Panc1 (cell line): ENCODE results near the gene CAD. TPM values are rescaled to one million over a fixed set of nuclear protein-coding genes. Genes with fewer than 3 reads are reported as not detected.
A peak's percentile ranks its signal among the peaks of the same experiment; 100 is the strongest.

ENCODE experiments used
- ATAC-seq: fragments of 200-7000 bp; cut with Tn5 transposase; 2 replicates; pipeline ENCODE4 v1.9.1; 2020; ENCODE audit warnings: mild to moderate bottlenecking, moderate library complexity
- BruUV-seq: library from RNA; stranded (reverse); fragments of 400-500 nt; replicated peaks from 2 replicates; lab custom pipeline; 2021; lab: Mats Ljungman, UMichigan
- CTCF ChIA-PET: fragments of 300-600 bp; sonication (Branson Sonifier 250); formaldehyde crosslinking; loops from one replicate; lab custom pipeline; 2022; ENCODE audit warnings: antibody characterized with exemption; lab: Charles Lee
- POLR2A ChIA-PET: fragments of 300-600 bp; sonication (Branson Sonifier 250); formaldehyde crosslinking; loops from one replicate; lab custom pipeline; 2022; ENCODE audit warnings: antibody characterized with exemption; lab: Charles Lee
- DNase-seq: peaks from one replicate; pipeline ENCODE4 v3.0.0-alpha.2; 2010; ENCODE audit warnings: low read depth, low spot score
- H3K27ac ChIP-seq: 2 replicates; pipeline ENCODE4 v1.5.1; 2011; ENCODE audit warnings: mild to moderate bottlenecking, low read length, inconsistent platforms
- H3K27me3 ChIP-seq: fragments of 200-500 bp; sonication (Bioruptor generic); 2 replicates; pipeline ENCODE4 v1.6.0; 2014; ENCODE audit warnings: low read length, inconsistent platforms; ENCODE audit not compliant: control insufficient read depth, insufficient read depth
- H3K36me3 ChIP-seq: fragments of 200-500 bp; sonication (Bioruptor generic); 2 replicates; pipeline ENCODE4 v1.5.1; 2014; ENCODE audit warnings: inconsistent platforms, mild to moderate bottlenecking, low read length, moderate library complexity; ENCODE audit not compliant: control insufficient read depth, insufficient read depth
- H3K4me1 ChIP-seq: 2 replicates; pipeline ENCODE4 v1.5.1; 2011; ENCODE audit warnings: inconsistent platforms, mild to moderate bottlenecking, low read length, moderate library complexity; ENCODE audit not compliant: control insufficient read depth, insufficient read depth
- H3K4me3 ChIP-seq, 2 experiments: 2 replicates each; pipeline ENCODE4 v1.5.1; 2011 to 2012; ENCODE audit warnings: low read depth in 2 of 2, low read length in 2 of 2, mild to moderate bottlenecking in 2 of 2, inconsistent platforms in 1 of 2, moderate library complexity in 1 of 2
- H3K9me3 ChIP-seq: fragments of 200-500 bp; sonication (Bioruptor generic); 2 replicates; pipeline ENCODE4 v1.5.1; 2014; ENCODE audit warnings: low read depth, mild to moderate bottlenecking, inconsistent platforms, low read length, moderate library complexity; ENCODE audit not compliant: control insufficient read depth, insufficient read depth
- CTCF ChIP-seq: fragments of 450-650 bp; IDR thresholded peaks from 2 replicates; pipeline ENCODE4 v1.5.1; 2017; ENCODE audit warnings: mild to moderate bottlenecking
- POLR2AphosphoS5 ChIP-seq: IDR thresholded peaks from 2 replicates; pipeline ENCODE4 v1.6.1; 2012; ENCODE audit warnings: mild to moderate bottlenecking, low read depth, low read length, moderate library complexity
- SIN3A ChIP-seq: IDR thresholded peaks from 2 replicates; pipeline ENCODE4 v1.6.1; 2012; ENCODE audit warnings: low read depth, mild to moderate bottlenecking, low read length, moderate library complexity, borderline replicate concordance; ENCODE audit not compliant: insufficient read depth
- TCF7L2 ChIP-seq: IDR thresholded peaks from 2 replicates; pipeline ENCODE4 v1.6.1; 2011; ENCODE audit warnings: mild to moderate bottlenecking, low read depth, low read length, inconsistent platforms
- in situ Hi-C: cut with HindIII; loops from 2 replicates; pipeline ENCODE4 v1.10.0; 2016; ENCODE audit warnings: low sequenced_read_pairs, low pct_unique_long_range_greater_than_20kb
- intact Hi-C: fragments of 100-400 bp; cut with micrococcal nuclease; formaldehyde crosslinking; loops from one replicate; pipeline ENCODE4 v1.10.0; 2022; ENCODE audit not compliant: unreplicated experiment
- total RNA-seq: library from RNA; stranded (reverse); gene quantifications from one replicate; pipeline ENCODE4 v1.2.1, GENCODE V29; 2021; ENCODE audit not compliant: unreplicated experiment
- TF ChIP-seq, protein P1 (sequence below), 2 experiments: IDR thresholded peaks; 2 replicates each; pipeline ENCODE4 v1.6.1; 2011 to 2012; ENCODE audit warnings: low read depth in 2 of 2, control low read depth in 1 of 2, low read length in 1 of 2, mild to moderate bottlenecking in 1 of 2, moderate library complexity in 1 of 2; ENCODE audit not compliant: insufficient read depth in 1 of 2

The CAD gene
- total RNA-seq, 1 experiment from 2014 or later, result 76.7 TPM

DNA sequence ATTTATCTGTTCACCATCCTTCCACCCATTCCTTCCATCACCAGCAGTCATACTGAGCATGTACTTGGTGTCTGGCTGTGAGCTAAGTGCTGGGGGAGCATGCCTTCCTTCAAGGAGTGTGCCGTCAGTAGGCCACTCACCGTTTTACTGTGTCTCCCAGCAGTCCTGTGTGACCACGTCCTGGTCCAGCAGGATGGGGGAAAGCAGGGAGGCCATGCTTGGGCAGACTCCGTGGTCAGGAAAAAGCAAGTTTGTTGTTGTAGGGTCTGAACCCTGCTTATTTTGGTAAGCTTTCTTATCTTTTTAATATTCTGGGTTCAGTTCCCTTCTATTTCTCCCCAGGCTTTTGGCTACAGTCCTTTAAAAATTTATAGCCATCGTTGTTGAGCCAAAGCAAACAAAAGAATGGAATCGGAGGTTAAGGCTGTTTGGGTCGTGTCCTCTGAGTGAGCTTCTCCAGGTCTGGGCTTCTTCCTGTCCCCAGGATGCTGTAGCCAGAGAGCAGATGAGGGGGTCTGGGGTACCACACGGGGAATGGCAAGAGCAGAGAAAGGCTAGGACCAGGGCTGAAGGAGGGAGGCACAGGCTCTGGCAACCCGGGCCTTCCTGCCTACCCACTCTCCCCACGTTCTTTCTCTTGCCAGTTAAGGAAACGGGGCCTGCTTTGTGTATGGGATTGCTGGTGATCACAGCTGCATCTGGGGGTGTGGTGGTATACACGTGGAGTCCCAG lies 32.2 kb downstream of the CAD start:
- in situ Hi-C loops (no loop called here), intact Hi-C loops (no loop called here)
- no peaks in the 10 kb centered on the region for H3K27me3 ChIP-seq
- DNase-seq (no peak), ATAC-seq (peak; percentile 49)
- BruUV-seq, result no TSS peak
- ChIA-PET CTCF (interaction anchor here (0.8 to 1.2 kb wide), 2 partner anchors 31 to 54 kb away, joined by 4 to 5 read pairs; no protein-coding TSS in a partner anchor), POLR2A (interaction anchor here (0.7 kb wide), 2 partner anchors 9 to 28 kb away, joined by 3 to 4 read pairs; no protein-coding TSS in a partner anchor)
- H3K4me1 ChIP-seq, result peaks cover 6% of the 10 kb centered on the region
- H3K36me3 ChIP-seq, result no peaks in the 10 kb centered on the region; the same call in 1 of the 2 replicates
- TF ChIP-seq, protein P1, sequence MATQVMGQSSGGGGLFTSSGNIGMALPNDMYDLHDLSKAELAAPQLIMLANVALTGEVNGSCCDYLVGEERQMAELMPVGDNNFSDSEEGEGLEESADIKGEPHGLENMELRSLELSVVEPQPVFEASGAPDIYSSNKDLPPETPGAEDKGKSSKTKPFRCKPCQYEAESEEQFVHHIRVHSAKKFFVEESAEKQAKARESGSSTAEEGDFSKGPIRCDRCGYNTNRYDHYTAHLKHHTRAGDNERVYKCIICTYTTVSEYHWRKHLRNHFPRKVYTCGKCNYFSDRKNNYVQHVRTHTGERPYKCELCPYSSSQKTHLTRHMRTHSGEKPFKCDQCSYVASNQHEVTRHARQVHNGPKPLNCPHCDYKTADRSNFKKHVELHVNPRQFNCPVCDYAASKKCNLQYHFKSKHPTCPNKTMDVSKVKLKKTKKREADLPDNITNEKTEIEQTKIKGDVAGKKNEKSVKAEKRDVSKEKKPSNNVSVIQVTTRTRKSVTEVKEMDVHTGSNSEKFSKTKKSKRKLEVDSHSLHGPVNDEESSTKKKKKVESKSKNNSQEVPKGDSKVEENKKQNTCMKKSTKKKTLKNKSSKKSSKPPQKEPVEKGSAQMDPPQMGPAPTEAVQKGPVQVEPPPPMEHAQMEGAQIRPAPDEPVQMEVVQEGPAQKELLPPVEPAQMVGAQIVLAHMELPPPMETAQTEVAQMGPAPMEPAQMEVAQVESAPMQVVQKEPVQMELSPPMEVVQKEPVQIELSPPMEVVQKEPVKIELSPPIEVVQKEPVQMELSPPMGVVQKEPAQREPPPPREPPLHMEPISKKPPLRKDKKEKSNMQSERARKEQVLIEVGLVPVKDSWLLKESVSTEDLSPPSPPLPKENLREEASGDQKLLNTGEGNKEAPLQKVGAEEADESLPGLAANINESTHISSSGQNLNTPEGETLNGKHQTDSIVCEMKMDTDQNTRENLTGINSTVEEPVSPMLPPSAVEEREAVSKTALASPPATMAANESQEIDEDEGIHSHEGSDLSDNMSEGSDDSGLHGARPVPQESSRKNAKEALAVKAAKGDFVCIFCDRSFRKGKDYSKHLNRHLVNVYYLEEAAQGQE (IDR thresholded peaks at IDR 0.05; ENCODE audit: insufficient read depth in 1 of 2, low read depth in 2 of 2, low read length in 1 of 2), result no peak
- TF ChIP-seq TCF7L2 (no peak), SIN3A (no peak), POLR2AphosphoS5 (no peak), CTCF (no peak)
- H3K4me3 ChIP-seq, result no peak overlapping the region
- no peaks in the 10 kb centered on the region for H3K9me3 ChIP-seq
- no peak overlapping the region for H3K27ac ChIP-seq

DNA sequence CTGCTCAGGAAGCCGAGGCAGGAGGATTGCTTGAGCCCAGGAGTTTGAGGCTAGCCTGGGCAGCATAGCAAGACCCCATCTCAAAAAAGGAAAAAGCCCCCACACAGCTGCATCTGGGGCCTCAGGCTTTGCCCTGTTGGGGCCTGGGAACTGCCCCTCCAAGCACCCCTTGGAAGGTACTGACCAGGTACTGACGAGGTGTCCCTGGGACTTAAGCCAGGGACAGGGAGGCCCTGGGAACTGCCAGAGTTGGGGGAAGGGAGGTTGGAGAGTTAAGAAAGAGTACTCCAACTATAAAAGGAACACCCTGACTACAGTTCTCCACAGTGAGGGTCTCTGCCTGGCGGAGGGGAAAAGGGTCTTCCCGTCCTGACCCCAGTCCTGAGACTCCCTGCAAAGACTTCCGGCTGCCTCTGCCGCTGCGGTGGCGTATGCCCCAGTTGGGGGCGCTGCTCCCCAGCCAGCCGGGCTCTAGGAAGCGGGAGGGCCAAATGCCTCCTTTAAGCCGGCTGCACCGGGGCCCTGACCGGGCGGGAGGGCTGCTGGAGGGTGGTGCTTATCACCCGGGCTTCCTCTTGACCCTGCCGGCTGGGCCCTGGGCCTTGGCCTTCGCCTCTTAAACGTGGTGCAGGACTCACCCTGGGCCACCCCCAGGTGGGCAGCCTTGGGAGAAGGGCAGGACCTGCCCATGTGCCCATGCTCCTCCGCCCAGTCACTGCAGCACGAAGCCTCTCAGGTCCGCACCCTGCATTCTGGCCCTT lies 32.9 kb downstream of the CAD start:
- Histone ChIP-seq H3K27ac (no peak overlapping the region), H3K4me1 (peaks cover 6% of the 10 kb centered on the region), H3K36me3 (no peaks in the 10 kb centered on the region), H3K27me3 (no peaks in the 10 kb centered on the region), H3K9me3 (no peaks in the 10 kb centered on the region), H3K4me3 (no peak overlapping the region)
- in situ Hi-C loops, result no loop called here
- ChIA-PET CTCF (no interaction called here), POLR2A (no interaction called here)
- DNase-seq, result no peak
- no TSS peak for BruUV-seq
- intact Hi-C loops, result no loop called here
- ATAC-seq, result peak; percentile 67
- TF ChIP-seq CTCF, result no peak; the same call in 1 of the 2 replicates
- TF ChIP-seq TCF7L2, result peak; percentile 2; the same call in 1 of the 2 replicates
